GM12872 (cell line): ENCODE measurements around the gene CIT.

Experiments used
- TF ChIP-seq, protein P1 (sequence below): IDR thresholded peaks from 3 replicates; pipeline ENCODE4 v1.5.1; 2011; ENCODE audit warnings: low read depth, mild to moderate bottlenecking, low read length, moderate library complexity; ENCODE audit not compliant: insufficient read depth

CIT gene

DNA sequence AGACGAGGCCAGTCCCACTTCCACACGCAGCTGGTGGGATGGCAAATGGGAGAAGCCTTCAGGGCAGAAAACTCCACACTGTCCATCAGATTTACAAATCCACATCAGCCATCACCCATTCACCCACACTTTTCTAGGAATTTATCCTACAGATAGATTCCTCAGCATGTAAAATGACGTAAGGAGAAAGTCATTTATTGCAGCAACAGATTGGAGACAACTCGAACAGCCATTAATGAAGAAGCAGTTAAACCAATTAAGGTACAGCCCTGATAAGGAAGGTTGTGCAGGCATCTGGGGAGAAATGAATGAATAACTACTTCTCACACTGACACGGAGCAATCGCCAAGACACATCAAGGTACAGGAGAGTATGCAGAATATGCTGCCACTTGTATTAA lies 183.0 kb downstream of the CIT start:
- TF ChIP-seq, protein P1, sequence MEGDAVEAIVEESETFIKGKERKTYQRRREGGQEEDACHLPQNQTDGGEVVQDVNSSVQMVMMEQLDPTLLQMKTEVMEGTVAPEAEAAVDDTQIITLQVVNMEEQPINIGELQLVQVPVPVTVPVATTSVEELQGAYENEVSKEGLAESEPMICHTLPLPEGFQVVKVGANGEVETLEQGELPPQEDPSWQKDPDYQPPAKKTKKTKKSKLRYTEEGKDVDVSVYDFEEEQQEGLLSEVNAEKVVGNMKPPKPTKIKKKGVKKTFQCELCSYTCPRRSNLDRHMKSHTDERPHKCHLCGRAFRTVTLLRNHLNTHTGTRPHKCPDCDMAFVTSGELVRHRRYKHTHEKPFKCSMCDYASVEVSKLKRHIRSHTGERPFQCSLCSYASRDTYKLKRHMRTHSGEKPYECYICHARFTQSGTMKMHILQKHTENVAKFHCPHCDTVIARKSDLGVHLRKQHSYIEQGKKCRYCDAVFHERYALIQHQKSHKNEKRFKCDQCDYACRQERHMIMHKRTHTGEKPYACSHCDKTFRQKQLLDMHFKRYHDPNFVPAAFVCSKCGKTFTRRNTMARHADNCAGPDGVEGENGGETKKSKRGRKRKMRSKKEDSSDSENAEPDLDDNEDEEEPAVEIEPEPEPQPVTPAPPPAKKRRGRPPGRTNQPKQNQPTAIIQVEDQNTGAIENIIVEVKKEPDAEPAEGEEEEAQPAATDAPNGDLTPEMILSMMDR, result no peak

DNA sequence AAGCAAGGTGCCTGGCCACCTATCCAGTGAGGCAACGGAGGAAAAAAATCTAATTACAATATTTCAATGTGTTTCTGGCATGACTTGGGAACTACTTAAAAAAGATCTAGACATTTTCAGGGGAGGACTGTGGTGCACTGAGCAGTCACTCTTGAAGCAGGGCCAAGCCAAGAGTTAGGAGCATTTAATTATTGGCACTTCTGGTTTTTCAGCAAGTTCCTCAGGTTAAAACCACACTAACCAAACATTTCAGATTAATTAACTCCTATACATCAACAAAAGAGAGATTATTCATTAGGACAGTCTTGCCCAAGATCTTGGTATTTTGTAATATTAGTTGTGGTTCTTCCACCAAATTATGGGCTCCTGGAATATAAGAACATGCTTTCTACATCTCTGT lies 183.6 kb downstream of the CIT start:
- TF ChIP-seq, protein P1, result no peak

DNA sequence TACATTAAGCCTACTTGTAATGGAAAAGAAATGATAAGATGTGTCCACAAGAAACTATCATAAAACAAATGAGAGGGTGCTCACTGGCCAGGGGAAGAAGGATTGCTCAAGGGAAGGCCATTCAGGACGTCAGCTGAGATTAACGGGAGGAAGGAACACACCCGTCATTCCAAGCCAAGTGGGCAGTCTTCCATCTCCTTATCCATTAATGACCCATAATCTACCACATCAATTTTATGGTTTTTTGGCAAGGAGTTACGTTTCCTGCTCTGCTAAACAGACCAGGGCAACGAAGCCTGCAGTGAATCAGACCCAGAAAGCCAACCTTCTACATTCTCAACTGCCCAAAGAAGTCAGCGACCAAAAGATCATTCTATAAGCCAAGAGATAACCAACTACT lies 184.1 kb downstream of the CIT start:
- TF ChIP-seq, protein P1, result no peak

GRCh38 chr12:119692410-119692809 lies 184.7 kb downstream of the CIT start:
- TF ChIP-seq, protein P1, result no peak

DNA sequence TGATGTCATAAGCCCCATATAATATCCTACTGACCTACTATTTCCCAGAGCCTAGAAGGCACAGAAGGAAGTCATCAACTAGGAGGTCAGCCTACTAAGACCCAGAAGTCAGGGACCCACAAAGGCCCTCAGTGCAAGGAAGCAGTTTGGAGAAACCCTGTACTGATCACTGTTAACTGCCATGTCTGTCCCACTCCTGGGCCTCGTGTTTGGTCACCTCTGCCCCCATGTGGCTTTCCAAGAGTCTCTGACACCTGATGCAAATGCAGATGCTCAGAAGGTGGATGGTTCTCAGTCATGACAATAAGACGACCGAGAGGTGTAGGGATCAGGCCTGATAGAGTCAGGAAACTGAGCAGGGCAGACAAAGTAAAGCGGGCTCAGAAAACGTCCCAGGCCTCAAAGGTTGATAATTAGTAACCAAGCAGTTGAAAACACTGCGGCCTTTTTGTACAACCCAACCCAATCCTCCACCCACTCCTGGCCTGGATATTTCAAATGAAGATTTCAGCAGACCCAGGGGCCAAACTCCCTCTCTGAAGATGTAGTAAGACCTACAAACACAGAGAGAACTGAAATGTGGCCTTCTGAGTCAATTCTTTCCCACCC lies 185.8 kb downstream of the CIT start:
- TF ChIP-seq, protein P1, result no peak

GRCh38 chr12:119689935-119690500 lies 187.1 kb downstream of the CIT start:
- TF ChIP-seq, protein P1, result no peak

DNA sequence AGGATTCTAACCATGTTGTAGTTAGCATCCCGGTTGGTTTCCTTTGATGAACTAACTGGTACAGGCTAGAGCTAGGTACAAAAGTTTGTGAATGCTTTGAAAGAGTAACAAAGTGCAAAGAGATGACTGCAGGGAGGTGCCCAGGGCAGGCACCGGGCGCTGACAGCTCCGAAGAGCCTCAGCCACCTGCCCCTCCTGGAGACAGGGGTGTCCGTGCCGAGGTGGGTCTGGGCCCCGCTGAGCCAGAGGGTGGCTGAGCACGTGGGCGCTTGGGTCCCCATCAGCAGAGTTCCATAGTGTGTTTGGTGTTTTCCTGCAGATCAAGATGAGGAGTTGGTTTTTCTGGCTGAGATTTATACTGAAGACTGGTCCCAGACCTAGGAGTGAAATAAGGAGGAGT lies 189.2 kb downstream of the CIT start:
- TF ChIP-seq, protein P1, result no peak
